ENCODE data around the gene HPD.
A peak's percentile ranks its signal among the peaks of the same experiment; 100 is the strongest.
"Not testable (repeated sequence)": the region's sequence is repeated elsewhere in the genome, so short reads cannot be mapped to it uniquely, and the experiment has no call there.

Gene HPD

DNA sequence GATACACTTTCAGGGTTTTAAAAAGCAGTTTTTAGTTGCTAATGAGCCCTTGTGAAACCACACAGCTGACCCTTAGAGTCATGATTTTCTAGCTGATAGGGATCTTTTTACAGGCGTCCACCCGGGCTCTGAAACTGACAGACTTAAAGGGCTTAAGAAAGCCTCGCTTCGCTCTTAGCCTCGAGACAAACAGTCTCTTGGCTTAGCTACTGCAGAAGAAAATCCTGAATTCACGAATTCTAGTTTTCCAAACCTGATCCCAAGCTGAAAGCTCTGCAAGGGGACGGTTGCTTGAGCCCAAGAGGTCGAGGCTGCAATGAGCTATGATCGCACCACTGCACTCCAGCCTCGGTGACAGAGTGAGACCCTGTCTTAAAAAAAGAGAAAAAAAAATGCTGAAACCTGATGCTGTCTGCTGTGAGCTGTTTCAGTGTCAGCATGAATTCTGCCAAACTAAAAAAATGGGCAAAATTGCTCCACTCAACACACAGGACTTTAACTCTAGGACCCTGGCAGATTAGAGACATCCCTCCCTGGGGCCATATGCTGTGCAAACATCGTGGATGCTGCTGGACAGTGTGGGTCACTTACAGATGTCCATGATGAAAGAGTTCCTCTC, 3.1 kb upstream of the HPD start:
- no peak for DNase-seq

DNA sequence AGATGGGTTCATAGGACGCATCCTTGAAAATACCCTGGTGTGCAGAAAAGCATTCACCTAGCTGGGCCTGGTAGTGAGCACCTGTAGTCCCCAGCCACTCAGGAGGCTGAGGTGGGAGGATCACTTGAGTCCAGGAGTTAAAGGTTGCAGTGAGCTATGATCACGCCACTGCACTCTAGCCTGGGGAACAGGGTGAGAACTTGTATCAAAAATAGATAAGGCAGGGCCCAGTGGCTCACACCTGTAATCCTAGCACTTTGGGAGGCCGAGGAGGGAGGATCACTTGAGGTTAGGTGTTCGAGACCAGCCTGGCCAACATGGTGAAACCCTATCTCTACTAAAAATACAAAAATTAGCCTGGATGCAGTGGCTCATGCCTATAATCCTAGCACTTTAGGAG, 2.0 kb upstream of the HPD start:
- not testable (repeated sequence) for DNase-seq

DNA sequence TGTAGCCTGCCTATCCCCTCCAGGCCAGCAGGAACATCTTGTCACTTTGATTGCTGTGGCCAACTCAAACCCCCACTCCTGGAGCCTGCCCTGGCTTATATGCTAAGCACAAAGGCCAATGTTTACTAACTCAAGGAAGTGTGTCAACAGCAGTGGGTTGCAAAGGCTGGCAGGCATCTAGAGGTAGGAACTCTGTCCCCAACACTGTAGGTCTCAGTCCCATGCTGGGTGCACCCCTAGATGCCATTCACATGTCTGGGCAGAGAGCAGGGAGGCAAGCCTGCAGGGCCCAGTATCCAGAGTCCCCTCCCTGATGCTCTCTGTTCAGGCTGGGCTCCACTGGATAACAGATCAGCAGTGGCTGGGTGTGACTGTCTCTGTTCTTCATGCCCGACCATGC, 1.6 kb upstream of the HPD start:
- DNase-seq, result no peak

DNA sequence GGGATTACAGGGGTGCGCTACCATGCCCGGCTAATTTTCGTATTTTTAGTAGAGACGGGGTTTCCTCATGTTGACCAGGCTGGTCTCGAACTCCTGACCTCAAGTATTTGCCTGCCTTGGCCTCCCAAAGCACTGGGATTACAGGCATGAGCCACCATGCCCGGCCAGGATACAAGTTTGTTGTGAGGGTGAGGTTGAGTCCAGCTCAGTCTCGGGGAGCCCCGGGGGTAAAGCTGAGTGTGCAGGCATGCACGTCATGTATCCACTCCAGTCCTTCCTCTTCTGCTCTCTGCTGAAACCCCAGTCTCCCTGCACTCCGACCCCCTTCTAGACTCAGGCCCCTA, 369 bp downstream of the HPD start:
- DNase-seq, result no peak

DNA sequence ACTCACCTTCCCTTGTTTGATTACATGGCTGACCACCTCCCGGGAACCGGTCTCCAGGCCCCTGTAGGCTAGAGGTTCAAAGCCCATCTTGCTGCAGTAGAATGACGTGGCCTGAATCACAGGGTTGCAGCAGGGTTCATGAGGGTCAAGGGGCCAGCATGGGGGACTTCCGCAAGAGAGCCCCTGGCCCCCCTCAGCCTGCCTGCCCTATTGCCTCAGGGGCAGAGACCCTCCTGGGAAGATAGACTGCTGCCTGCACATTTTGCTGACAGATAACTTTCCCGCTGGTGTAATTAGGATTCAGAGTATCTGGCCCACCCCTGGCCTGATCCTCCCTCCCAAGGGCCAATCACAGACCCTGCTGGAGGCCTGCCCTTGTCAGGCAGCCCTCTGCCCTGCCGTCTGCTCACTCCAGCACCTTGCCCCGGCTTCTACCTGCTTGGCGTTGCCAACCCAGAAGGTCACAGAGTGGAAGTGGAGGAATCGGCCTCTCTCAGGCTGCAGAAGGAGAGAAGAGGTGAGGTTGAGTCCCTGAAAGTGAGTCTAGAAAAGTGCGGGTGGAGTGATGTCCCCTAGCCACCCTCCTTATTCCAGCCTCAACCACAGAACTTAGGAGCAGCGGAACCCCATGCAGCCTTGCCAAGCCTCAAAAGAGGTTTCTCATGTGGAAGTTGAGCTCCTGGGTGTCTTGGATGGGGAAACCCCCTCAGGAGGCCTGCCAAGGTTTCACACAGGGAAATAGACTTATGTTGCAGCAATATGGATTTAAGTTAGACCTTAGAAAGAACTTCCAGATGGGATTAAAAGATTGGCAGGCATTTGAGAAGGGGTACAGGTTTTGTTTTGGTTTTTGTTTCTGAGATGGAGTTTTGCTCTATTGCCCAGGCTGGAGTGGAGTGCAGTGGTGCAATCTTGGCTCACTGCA, 1.1 kb downstream of the HPD start:
- no peak for DNase-seq

DNA sequence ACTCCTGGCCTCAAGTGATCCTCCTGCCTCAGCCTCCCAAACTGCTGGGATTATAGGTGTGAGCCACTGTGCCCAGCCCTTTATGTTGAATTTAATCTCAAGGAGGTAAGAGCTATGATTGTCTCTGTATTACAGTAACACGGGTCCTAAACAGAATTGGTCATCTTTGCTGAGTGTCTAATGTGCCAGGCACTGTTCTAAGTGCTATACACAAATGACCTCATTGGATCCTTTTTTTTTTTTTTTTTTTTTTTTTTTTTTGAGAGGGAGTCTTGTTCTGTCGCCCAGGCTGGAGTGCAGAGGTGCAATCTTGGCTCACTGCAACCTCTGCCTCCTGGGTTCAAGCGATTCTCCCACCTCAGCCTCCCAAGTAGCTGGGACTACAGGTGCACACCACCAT, 6.3 kb downstream of the HPD start:
- not testable (repeated sequence) for DNase-seq

DNA sequence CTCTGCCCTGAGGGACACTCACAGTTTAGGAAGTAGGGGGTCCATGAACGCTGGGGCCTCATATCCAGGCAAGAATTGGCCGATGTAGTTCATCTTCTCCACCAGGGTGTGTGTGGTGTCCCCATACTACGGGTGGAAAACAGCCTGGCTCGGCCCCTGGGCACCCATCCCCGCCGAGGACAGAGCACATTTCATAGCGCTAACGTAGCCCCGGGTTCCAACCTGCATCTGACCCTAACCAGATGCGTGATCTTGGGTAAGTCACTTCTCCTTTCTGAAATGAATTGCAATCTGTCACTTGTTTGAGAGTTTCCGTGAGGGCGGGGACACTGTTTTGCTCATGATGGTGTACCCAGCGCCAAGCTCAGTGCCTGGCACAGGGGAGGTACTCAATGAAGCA, 9.0 kb downstream of the HPD start:
- DNase-seq, result no peak

DNA sequence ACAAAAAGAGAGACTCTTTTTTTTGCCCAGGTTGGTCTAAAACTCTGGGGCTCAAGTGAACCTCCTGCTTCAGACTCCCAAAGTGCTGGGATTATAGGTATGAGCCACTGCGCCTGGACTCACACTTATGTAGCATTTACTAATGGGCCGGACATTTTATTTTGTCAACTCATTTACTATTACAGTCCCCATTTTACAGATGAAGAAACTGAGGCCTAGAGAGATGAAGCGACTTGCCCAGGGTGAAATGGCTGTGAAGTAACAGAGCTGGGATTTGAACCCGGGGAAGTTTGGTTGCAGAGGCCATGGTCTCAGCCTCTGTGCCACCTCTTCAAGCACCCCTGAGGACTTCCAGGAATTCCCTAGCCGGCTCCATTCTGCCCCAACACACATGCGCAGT, 9.4 kb downstream of the HPD start:
- DNase-seq, result no peak

DNA sequence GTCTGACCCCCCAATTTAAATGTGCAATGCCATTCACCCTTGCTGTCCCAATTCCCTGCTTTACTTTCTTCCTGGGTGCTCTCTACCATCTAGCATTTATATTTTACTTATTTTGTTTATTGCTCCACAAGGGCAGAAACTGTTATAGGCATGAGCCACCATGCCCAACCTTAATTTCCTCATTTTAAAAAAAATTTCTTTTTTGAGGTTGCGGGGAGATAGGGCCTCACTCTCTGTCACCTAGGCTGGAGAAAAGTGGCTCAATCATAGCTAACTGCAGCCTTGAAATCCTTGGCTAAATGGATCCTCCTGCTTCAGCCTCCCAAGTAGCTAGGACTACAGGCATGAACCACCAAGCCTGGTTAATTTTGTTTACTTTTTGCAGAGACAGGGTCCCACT, 13.0 kb downstream of the HPD start:
- DNase-seq, result no peak

DNA sequence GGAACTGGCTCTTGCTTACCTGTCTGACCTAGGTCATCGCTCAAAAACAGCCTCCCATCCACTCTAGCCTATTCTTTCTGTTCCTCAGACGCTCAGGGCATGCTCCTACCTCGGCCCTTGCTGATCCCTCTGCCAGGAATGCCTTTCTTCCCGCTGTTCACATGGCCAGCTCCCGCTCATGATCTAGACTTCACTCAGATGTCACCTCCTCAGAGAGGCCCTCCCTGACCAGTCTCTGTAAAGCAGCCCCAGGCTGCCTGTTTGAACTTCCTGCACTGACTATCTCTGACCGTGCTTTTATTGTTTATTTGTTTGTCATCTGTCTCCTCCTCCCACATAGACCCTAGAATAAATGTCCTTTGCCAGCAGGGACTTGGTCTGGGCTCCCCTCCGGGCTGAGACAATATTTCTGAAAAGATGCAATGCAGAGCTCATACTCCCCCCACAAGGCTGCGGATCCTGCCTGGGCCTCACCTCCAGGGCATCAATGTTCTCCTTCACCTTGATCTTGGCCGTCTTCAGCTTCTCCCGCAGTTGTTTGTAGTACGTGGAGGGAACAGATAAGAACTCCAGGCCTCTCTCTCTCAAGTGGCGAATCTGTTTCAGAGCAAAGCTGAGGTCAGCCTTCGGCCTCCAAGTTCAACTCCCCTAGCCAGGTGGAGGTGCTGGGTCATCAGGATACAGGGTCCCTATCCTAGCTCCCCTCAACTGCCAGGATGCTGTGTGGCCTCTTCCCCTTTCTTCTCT, 15.2 kb downstream of the HPD start:
- DNase-seq, result no peak

DNA sequence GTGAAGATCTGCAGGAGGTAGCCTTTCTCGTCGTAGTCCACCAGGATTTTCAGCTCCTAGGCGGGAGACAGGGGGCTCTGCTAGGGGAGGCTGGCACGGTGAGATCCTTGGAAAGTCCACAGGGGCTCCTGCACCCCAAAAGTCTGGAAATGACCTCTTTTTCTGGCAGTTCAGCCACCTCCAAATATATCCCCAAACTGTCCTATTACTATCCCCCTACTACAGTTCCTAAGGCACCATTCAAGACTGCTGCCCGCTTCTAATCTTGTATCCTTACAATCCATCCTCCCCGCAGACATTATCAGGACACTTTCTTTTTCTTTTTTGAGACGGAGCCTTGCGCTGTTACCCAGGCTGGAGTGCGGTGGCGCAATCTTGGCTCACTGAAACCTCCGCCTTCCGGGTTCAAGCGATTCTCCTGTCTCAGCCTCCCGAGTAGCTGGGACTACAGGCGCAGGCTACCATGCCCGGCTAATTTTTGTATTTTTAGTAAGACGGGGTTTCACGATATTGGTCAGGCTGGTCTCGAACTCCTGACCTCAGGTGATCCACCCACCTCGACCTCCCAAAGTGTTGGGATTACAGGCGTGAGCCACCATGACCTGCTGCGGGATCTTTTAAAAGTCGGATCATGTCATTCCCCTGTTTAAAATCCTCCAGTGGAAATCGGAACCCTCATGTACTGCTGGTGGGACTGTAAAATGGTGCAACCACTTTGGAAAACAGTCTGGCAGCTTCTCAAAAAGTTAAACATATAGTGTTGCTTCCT, 18.5 kb downstream of the HPD start:
- no peak for DNase-seq

DNA sequence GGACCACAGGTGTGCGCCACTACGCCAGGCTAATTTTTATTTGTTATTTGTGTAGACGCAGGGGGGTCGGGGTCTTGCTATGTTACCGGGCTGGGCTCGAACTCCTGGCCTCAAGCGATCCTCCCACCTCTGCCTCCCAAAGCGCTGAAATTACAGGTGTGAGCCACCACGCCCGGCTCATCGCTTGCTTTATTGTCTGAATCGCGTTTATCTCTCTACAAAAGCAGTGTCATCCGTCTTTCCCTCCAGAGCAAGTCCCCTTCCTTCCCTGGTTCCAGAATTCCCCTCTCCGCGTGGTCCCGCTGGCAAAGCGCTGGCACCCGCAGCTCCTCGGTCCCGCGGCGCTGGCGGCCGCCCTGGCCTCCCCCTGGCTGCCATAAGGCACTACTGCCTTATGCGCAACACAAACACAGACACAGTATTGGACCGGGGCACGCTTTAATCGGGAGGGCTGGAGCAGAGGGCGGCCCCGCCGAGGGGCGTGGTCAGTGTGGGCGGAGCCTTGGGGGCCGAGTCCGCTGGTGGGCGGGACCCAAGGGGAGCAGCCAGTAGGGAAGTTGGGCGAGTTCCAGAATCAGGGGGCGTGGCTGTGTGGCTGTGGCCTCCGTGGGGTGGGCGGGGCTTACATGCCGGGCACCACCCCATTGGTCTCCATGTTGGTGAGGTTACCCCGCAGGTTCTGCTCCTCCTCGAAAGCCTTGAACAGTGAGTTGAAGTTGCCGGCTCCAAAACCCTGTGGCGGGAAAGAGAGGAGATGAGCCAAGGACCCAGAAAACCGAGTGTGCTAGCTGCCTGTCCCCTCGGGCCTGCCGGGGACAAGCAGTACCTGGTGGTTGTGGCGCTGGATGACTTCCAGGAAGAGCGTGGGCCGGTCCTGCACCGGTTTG, 19.3 kb downstream of the HPD start:
- peak; percentile 100 for DNase-seq

DNA sequence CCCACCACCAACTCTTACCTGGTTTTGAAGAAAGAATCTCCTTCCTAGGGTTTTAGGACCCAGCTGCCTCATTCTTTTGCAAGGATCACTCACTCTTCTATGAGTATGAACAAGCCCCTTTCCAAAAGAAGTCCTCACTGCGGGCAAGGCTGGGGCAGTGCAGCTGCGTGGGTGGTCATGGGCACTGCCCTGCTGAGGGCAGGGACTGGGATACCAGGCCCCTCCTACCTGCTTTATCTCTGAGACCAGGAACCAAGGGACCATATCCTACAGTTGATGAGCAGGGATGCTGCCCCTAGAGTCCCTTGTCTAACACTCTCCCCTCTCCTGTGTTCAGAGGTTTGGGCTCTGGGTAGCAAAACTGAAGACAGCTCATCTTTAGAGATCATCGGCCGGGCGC, 20.5 kb downstream of the HPD start:
- DNase-seq, result no peak

DNA sequence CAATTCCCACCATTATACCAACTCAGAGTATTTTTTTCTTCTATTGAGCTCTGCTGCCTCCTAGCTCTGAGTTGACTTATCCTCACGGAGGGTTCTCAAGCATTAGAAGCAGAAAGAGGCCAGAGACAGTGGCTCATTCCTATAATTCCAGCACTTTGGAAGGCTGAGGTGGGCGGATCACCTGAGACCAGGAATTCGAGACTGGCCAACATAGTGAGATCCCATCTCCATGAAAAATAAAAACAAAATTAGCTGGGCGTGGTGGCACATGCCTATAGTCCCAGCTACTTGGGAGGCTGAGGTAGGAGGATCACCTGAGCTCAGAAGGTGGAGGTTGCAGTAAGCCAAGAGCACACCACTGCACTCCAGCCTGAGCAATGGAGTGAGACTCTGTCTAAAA, 21.0 kb downstream of the HPD start:
- no peak for DNase-seq

DNA sequence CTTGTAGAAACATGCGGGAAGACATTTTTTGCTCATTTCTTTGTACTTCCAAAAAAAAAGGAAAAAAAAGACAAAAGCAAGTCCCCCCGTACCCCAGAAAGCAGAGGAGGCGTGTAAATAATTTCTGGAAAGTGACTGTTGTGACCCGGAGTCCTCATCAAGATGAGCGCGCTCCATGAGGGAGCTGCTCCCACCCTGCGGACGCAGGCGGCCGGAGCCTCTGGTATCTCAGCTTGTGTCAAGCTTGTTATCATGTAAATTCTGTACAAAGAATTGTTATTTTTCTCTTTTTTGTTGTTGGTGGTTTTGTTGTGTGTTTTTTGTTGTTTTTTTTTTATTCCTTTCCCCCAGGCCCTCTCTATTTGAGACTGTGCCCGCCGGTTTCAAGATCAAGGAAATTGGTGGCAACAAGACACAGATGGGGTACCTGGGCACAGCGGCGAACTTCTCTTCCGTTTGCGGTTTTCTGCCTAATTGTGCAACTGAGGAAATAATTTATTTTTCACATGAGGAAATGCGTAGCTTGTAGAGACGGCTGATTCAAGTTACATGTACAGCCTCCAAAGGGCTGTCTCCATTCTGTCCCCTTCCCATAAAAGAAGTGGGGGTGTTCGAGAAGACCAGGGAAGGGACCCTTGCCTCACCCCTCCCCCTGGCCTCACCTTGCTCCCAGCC, 27.0 kb downstream of the HPD start:
- no peak for DNase-seq

DNA sequence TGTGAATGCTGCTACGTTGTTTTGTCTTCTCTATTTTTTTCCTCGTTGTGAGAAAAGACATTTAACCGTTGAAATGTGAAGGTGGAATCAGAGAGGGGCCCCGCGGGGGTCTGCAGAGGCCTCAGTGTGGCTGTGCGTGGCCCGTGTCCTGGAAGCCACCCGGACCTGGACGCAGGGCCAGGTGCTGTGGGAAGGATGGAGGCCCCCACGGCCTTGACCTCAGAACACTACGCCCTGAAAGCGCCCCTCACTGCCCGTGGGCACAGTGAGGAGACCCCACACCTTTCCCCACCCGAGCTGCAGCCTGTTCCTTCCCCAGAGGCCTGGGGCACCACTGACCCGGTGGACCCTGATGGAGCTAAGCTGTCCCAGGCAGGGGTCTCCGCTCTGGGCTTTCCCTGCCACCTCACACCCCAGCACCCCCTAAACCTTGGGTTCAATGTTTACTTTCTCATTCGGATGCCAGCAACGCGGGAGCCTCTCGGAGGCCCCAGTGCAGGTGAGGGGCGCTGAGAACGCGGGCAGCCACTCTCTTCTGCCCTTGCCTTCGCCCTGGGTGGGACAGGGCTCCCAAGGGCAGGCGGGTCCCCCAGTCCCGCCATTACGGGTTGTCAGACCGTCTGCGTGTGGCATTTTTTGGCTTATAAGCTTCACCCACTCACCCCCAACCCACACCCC, 27.9 kb downstream of the HPD start:
- no peak for DNase-seq

DNA sequence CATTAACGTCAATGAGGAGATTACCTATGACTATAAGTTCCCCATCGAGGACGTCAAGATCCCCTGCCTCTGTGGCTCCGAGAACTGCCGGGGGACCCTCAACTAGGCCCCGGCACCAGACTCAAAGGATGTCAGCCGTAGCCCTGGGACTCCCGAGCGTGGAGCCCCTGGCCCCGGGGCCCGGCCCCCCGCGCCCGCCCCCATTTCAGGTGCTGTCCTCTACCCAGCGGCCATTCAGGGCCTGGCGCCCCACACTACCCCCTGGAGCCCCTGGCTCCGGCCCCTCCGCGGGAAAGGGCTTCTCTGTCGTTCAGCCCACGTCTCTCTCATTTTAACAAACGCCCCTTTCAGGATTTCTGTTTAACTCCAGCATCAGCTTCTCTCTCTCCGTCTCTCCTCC, 28.5 kb downstream of the HPD start:
- no peak for DNase-seq

DNA sequence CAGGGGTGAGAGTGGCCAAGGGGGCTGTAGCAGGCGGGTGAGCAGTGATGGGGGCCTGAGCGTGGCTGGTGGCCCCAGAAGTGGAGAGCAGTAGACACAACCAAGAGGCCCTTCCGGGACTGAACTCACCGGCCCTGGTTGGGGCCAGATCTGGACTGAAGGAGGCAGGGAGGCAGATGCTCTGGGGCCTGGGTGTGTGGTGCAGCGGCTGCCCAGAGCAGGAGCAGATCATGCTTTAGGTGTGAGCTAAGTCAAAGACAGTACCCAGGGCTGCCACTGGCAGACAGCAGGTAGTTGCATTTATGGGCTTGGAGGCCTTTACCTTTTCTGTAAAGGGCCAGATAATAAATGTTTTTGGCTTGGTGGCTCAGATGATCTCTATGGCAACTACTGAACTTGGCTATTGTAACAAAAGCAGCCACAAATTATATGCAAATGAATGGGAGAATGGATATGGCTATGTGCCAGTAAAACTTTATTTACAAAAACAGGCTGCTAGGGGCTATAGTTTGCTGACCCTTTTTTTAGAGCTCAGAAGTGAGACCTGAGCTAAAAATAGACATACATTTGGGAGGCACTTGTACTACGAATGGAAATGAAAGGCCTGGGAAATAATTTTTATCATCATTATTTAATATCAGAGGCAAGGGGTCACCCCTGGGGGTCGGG, 29.3 kb downstream of the HPD start:
- no peak for DNase-seq

DNA sequence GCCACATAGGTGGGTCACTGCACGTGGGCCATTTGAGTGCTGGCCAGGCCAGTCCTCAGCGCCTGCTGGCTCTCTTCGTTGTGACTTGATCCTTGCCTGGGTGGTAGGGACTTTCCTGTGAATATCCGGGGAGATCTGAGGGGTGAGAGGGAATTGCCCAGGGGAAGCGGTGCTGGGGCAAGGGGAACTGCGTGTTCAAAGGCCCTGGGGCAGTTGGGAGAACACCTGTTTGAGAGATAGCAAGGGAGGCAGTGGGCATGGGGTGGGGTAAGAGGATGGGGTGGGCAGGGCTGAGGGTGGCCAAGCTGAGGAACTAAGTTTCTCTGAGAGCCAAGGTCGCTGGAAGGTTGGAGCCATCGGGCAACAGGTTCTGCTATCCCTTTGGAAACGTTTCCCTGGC, 29.8 kb downstream of the HPD start:
- no peak for DNase-seq

DNA sequence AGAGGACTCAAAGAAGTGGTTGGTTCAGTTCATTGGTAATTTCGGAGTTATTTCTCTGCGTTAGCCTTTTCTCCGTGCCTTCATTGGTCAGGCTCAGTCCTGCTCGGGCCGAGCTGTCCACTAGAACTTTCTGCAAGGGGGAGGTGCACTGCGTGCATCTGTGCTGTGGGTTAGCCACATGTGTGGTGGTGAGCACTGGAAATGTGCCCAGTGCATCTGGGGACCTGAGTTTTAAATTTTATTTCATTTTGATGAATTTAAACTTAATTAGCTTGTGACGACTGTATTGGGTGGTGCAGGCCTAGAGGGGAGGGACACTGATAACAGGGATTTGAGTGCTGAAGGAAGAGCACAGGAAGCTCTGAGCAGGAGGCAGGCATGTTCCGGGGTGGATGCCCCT, 30.4 kb downstream of the HPD start:
- DNase-seq, result no peak
